HG03460 (cell line): ENCODE results near the gene FXYD1.

ENCODE experiments used
- ATAC-seq: cut with Tn5 transposase; IDR thresholded peaks from one replicate; pipeline ENCODE4 v1.9.1; 2021; ENCODE audit not compliant: unreplicated experiment

The FXYD1 gene

GRCh38 chr19:35184267-35184666 is 45.6 kb downstream of the FXYD1 start:
- ATAC-seq: no peak

- ATAC-seq: no peak
Observed at GRCh38 chr19:35184884-35185283, 46.3 kb downstream of the FXYD1 start.
